ENCODE data around the gene WASL.
"Not testable (repeated sequence)": the region's sequence is repeated elsewhere in the genome, so short reads cannot be mapped to it uniquely, and the experiment has no call there.

WASL gene

GRCh38 chr7:123653162-123653561 lies 95.6 kb downstream of the WASL start:
- no peak for DNase-seq

- no peak for DNase-seq
Observed at GRCh38 chr7:123652406-123652805, 96.4 kb downstream of the WASL start.

- DNase-seq, result no peak
Observed at GRCh38 chr7:123650595-123650994, 98.2 kb downstream of the WASL start.

GRCh38 chr7:123649964-123650363 lies 98.8 kb downstream of the WASL start:
- no peak for DNase-seq

GRCh38 chr7:123647106-123647730 lies 101.6 kb downstream of the WASL start:
- DNase-seq, result no peak

- no peak for DNase-seq
Observed at GRCh38 chr7:123645516-123645915, 103.3 kb downstream of the WASL start.

GRCh38 chr7:123643495-123644441 lies 105.0 kb downstream of the WASL start:
- DNase-seq, result no peak

- DNase-seq, result no peak
Observed at GRCh38 chr7:123641901-123642300, 106.9 kb downstream of the WASL start.

GRCh38 chr7:123640583-123640982 lies 108.2 kb downstream of the WASL start:
- no peak for DNase-seq

GRCh38 chr7:123639631-123640030 lies 109.2 kb downstream of the WASL start:
- no peak for DNase-seq

GRCh38 chr7:123637878-123638277 lies 110.9 kb downstream of the WASL start:
- DNase-seq, result no peak

GRCh38 chr7:123637203-123637602 lies 111.6 kb downstream of the WASL start:
- no peak for DNase-seq

- no peak for DNase-seq
Observed at GRCh38 chr7:123635551-123636359, 113.0 kb downstream of the WASL start.

GRCh38 chr7:123634011-123634573 lies 114.7 kb downstream of the WASL start:
- not testable (repeated sequence) for DNase-seq

GRCh38 chr7:123633553-123633952 lies 115.2 kb downstream of the WASL start:
- no peak for DNase-seq

- DNase-seq, result no peak
Observed at GRCh38 chr7:123632808-123633207, 116.0 kb downstream of the WASL start.
